Measurements from ENCODE around the gene NGEF. TPM values are rescaled to one million over a fixed set of nuclear protein-coding genes. Genes with fewer than 3 reads are reported as not detected.
A peak's percentile ranks its signal among the peaks of the same experiment; 100 is the strongest.

The NGEF gene
- total RNA-seq, 1 donor from 2014 or later, result 1.2 TPM

DNA sequence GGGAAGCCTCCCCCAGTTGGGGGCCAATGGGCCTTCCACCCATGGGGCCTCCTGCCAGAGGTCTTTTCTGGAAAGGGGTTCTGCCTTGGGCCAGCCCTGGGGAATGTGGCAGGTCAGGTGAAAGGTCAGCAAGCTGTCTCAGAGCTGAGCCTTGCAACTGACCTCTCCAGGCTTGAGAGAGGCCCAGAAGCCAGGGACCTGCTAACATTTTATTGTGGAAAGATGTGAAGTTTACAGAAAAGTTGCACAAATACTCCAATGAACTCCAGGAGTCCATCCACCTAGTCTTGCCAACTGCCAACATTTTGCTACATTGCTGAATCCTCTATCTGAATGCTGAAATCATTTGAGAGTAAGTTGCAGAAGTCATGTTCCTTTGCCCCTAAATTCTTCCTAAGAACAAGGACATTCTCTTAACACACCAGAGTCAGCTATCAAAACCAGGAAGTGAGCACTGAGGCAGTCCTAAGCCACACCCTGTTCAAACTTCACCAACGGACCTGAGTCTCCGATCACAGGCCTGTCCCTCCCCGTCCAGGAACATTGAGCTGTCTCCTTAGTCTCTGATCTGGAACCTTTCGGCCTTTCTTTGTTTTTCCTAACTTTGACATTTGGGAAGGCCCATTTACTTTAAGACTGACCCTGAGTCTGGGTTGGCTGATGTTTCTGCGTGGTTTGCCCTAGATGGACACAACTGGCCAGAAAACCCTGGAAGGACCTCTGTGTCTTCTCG lies 139.0 kb downstream of the NGEF start:
- Mint-ChIP-seq H3K4me1 (ENCODE audit: low read depth) (no peaks in the 10 kb centered on the region), H3K36me3 (ENCODE audit: insufficient read depth) (no peaks in the 10 kb centered on the region), H3K9me3 (ENCODE audit: low read depth) (no peaks in the 10 kb centered on the region), H3K4me3 (ENCODE audit: low read depth) (peak overlapping the region; percentile 57), H3K27me3 (peaks cover 15% of the 10 kb centered on the region), H3K27ac (no peak overlapping the region)
- no peak for DNase-seq (ENCODE audit: low spot score, unreplicated experiment)
- TF ChIP-seq, protein P1, sequence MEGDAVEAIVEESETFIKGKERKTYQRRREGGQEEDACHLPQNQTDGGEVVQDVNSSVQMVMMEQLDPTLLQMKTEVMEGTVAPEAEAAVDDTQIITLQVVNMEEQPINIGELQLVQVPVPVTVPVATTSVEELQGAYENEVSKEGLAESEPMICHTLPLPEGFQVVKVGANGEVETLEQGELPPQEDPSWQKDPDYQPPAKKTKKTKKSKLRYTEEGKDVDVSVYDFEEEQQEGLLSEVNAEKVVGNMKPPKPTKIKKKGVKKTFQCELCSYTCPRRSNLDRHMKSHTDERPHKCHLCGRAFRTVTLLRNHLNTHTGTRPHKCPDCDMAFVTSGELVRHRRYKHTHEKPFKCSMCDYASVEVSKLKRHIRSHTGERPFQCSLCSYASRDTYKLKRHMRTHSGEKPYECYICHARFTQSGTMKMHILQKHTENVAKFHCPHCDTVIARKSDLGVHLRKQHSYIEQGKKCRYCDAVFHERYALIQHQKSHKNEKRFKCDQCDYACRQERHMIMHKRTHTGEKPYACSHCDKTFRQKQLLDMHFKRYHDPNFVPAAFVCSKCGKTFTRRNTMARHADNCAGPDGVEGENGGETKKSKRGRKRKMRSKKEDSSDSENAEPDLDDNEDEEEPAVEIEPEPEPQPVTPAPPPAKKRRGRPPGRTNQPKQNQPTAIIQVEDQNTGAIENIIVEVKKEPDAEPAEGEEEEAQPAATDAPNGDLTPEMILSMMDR (IDR thresholded peaks at IDR 0.05; ENCODE audit: unreplicated experiment), result no peak

DNA sequence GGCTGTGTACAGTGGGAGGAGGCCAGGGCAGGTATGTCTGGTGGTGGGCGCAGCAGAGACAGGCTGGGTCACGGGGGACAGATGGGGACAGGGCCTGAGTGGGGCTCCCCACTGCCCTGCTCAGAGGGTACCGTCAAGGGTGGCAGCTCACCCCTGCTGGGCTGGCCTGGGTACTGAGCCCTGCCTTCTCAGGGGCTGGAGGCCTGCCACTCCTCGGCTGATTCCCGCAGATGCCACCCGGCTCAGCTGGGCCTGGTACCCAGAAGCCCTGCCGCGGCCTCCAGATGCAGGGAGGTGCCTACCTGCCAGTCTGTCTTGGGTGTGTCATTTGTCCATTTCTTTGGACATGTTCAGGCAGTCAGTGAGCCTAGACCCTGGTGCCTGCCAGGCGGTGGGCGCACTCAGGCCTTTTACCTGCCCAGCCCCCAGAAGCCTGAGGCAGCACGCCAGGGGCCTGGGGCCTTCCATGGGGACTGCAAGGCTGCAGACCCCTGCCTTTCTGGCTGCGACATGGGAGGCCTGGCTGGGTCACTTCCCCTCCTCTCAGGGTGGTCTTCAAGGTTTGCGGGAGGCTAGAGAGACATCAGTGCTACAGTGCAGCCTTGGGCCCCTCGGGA lies 139.7 kb downstream of the NGEF start:
- Mint-ChIP-seq H3K9me3 (ENCODE audit: low read depth) (no peaks in the 10 kb centered on the region), H3K36me3 (ENCODE audit: insufficient read depth) (no peaks in the 10 kb centered on the region), H3K4me1 (ENCODE audit: low read depth) (no peaks in the 10 kb centered on the region), H3K27ac (no peak overlapping the region), H3K4me3 (ENCODE audit: low read depth) (no peak overlapping the region), H3K27me3 (peaks cover 15% of the 10 kb centered on the region)
- TF ChIP-seq, protein P1 (IDR thresholded peaks at IDR 0.05; ENCODE audit: unreplicated experiment), result no peak
- no peak for DNase-seq (ENCODE audit: low spot score, unreplicated experiment)

DNA sequence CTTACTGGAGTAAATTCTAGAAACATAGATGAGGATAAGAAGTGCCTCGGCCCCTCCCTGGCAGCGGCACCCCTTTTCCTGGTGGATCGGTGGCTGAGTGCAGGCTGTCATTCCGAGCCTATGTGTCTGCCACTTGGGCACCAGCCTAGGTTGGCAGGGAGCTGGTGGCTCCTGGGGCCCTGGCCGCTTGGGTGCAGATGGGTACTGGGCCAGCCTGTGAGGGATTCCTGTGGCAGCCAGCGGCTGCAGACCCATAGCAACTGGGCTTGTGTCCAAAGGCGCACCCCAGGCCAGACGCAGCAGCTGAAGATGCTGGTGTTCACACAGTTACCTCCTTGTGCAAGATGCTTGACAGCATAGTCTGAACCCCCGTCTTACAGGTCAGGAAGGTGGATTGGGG lies 140.2 kb downstream of the NGEF start:
- Mint-ChIP-seq H3K27ac (peak overlapping the region; percentile 16), H3K9me3 (ENCODE audit: low read depth) (no peaks in the 10 kb centered on the region), H3K27me3 (peaks cover 13% of the 10 kb centered on the region), H3K4me3 (ENCODE audit: low read depth) (no peak overlapping the region), H3K36me3 (ENCODE audit: insufficient read depth) (no peaks in the 10 kb centered on the region), H3K4me1 (ENCODE audit: low read depth) (no peaks in the 10 kb centered on the region)
- DNase-seq (ENCODE audit: low spot score, unreplicated experiment), result no peak
- TF ChIP-seq, protein P1 (IDR thresholded peaks at IDR 0.05; ENCODE audit: unreplicated experiment), result no peak

DNA sequence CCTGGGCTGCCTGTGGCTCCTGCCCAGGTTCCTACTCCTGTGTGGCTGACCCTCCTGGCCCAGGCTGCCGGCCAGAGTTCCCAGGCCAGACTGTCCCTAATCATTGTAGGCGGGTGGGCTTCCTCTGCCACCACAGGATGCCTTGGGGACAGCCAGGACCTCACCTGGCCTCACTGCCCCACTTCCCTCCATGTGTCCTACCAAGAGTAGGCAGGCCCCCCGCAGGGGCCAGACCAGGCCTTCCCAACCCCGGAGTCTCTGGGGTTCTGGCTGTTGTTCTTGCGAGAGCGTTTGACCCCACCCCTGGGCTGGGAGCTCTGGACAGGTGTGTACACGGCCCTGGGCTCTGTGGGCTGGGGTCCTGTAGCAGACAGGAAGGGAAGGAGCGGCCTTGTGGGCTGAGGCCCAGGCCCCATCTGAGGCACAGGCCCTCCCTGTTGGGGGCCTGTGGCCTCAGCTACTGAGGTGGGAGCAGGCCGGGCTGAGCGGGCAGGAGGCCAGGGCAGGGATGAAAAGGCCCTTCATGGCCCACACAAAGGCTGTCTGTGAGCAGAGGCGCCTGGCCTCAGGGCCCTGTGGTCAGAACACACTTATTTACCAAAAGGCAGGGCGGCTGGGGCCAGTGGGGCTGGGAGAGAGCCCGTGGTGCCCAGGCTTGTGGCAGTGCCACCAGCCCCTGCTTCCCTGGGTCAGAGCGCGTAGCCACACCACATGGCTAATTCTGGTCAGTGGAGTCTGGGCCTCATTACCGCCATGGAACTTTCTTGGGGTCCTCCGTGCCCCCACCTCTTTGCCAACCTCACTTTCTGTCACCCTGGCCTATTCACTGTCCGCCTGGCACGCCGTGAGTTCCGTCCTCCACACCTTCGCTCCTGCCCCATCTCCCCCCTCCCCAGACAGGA lies 141.0 kb downstream of the NGEF start:
- peaks cover 8% of the 10 kb centered on the region for H3K27me3 Mint-ChIP-seq
- H3K36me3 Mint-ChIP-seq (ENCODE audit: insufficient read depth), result no peaks in the 10 kb centered on the region
- no peaks in the 10 kb centered on the region for H3K9me3 Mint-ChIP-seq (ENCODE audit: low read depth)
- no peak overlapping the region for H3K4me3 Mint-ChIP-seq (ENCODE audit: low read depth)
- DNase-seq (ENCODE audit: low spot score, unreplicated experiment), result no peak
- TF ChIP-seq, protein P1 (IDR thresholded peaks at IDR 0.05; ENCODE audit: unreplicated experiment), result no peak
- H3K27ac Mint-ChIP-seq, result no peak overlapping the region
- no peaks in the 10 kb centered on the region for H3K4me1 Mint-ChIP-seq (ENCODE audit: low read depth)

DNA sequence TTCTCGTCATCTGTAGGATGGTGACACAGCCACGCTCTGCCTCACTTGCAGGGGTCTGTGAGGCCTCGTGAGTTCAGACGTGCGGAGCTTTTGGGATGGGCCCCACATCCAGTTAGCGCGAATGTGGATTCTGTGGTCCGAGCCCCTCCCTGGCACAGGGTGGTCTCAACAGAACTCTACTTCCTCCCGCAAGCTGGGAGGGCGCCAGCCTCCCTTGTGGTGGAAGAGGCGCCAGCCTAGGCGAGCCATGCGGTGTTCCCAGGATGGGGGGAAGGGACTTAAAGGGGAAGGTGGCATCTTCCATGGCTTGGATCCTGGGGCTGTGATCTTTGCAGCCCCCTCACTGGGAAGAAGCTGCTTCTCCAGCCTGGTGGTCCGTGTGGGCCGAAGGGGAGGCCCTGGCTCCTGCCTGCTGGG lies 141.6 kb downstream of the NGEF start:
- TF ChIP-seq, protein P1 (IDR thresholded peaks at IDR 0.05; ENCODE audit: unreplicated experiment), result no peak
- no peak overlapping the region for H3K27ac Mint-ChIP-seq
- H3K4me1 Mint-ChIP-seq (ENCODE audit: low read depth), result no peaks in the 10 kb centered on the region
- no peak for DNase-seq (ENCODE audit: low spot score, unreplicated experiment)
- no peaks in the 10 kb centered on the region for H3K9me3 Mint-ChIP-seq (ENCODE audit: low read depth)
- no peak overlapping the region for H3K4me3 Mint-ChIP-seq (ENCODE audit: low read depth)
- H3K27me3 Mint-ChIP-seq, result peaks cover 8% of the 10 kb centered on the region
- no peaks in the 10 kb centered on the region for H3K36me3 Mint-ChIP-seq (ENCODE audit: insufficient read depth)
